ENCODE data around the gene VEGFB.
"Not testable (repeated sequence)": the region's sequence is repeated elsewhere in the genome, so short reads cannot be mapped to it uniquely, and the experiment has no call there.

Gene VEGFB

GRCh38 chr11:64244107-64244506 is 9.7 kb downstream of the VEGFB start:
- no peak overlapping the region for H3K4me3 ChIP-seq (ENCODE audit: low read depth, low read length)
- no peak for DNase-seq (ENCODE audit: low read depth)
- no peak for TF ChIP-seq CTCF (IDR thresholded peaks at IDR 0.05; ENCODE audit: low read depth, low read length, missing control alignments)

- peak overlapping the region; percentile 86 for H3K4me3 ChIP-seq (ENCODE audit: low read depth, low read length)
- DNase-seq (ENCODE audit: low read depth): no peak
- no peak for TF ChIP-seq CTCF (IDR thresholded peaks at IDR 0.05; ENCODE audit: low read depth, low read length, missing control alignments)
These were observed 10.6 kb downstream of the VEGFB start for GRCh38 chr11:64244966-64245365.

GRCh38 chr11:64245401-64245796 is 11.0 kb downstream of the VEGFB start:
- peak overlapping the region; percentile 86 for H3K4me3 ChIP-seq (ENCODE audit: low read depth, low read length)
- DNase-seq (ENCODE audit: low read depth): no peak
- no peak for TF ChIP-seq CTCF (IDR thresholded peaks at IDR 0.05; ENCODE audit: low read depth, low read length, missing control alignments)

- no peak for TF ChIP-seq CTCF (IDR thresholded peaks at IDR 0.05; ENCODE audit: low read depth, low read length, missing control alignments)
- peak overlapping the region; percentile 86 for H3K4me3 ChIP-seq (ENCODE audit: low read depth, low read length)
- no peak for DNase-seq (ENCODE audit: low read depth)
These were observed 11.6 kb downstream of the VEGFB start for GRCh38 chr11:64245797-64246620.

GRCh38 chr11:64246621-64246870 is 12.2 kb downstream of the VEGFB start:
- peak overlapping the region; percentile 86 for H3K4me3 ChIP-seq (ENCODE audit: low read depth, low read length)
- not testable (repeated sequence) for DNase-seq (ENCODE audit: low read depth)

GRCh38 chr11:64246871-64247728 is 12.7 kb downstream of the VEGFB start, which contains the start of gene PPP1R14B:
PPP1R14B (minus strand) TSS chr11:64246943; CDS start chr11:64246673, 270 bp downstream.
- H3K4me3 ChIP-seq (ENCODE audit: low read depth, low read length): peak within 1 kb of the TSS; percentile 86
- DNase-seq (ENCODE audit: low read depth): no peak
- TF ChIP-seq CTCF (IDR thresholded peaks at IDR 0.05; ENCODE audit: low read depth, low read length, missing control alignments): no peak

GRCh38 chr11:64247729-64248531 is 13.5 kb downstream of the VEGFB start:
- no peak for DNase-seq (ENCODE audit: low read depth)
- no peak for TF ChIP-seq CTCF (IDR thresholded peaks at IDR 0.05; ENCODE audit: low read depth, low read length, missing control alignments)
- H3K4me3 ChIP-seq (ENCODE audit: low read depth, low read length): peak overlapping the region; percentile 61; the same call in 1 of the 2 replicates
